Caco-2 (cell line): ENCODE results near the gene GZMH. TPM values are rescaled to one million over a fixed set of nuclear protein-coding genes. Genes with fewer than 3 reads are reported as not detected.

Source experiments
- BruUV-seq: library from RNA; stranded (reverse); fragments of 400-500 nt; replicated peaks from 2 replicates; lab custom pipeline; 2021; lab: Mats Ljungman, UMichigan
- CTCF ChIA-PET: fragments of 300-600 bp; sonication (Branson Sonifier 250); formaldehyde crosslinking; loops from one replicate; lab custom pipeline; 2022; ENCODE audit warnings: antibody characterized with exemption; lab: Charles Lee
- POLR2A ChIA-PET: fragments of 300-600 bp; sonication (Branson Sonifier 250); formaldehyde crosslinking; loops from one replicate; lab custom pipeline; 2022; ENCODE audit warnings: antibody characterized with exemption; lab: Charles Lee
- DNase-seq, 2 experiments: peaks; one replicate each; pipeline versions ENCODE4 v3.0.0 to v3.0.0-alpha.2; 2020 to 2022
- H3K27me3 ChIP-seq: replicated peaks from 2 replicates; pipeline ENCODE4 v1.6.0; 2011; ENCODE audit warnings: low read length; ENCODE audit not compliant: control insufficient read depth, insufficient read depth
- H3K36me3 ChIP-seq: 2 replicates; pipeline ENCODE4 v1.5.1; 2011; ENCODE audit warnings: low read length; ENCODE audit not compliant: control insufficient read depth, insufficient read depth
- H3K4me1 ChIP-seq: fragments of 250-450 bp; sonication (Bioruptor Pico); 2 replicates; pipeline ENCODE4 v1.5.1; 2020; ENCODE audit warnings: mild to moderate bottlenecking
- H3K4me3 ChIP-seq: 2 replicates; pipeline ENCODE4 v1.5.1; 2011; ENCODE audit warnings: low read depth, mild to moderate bottlenecking, control low read depth, low read length
- H3K9me3 ChIP-seq: fragments of 250-450 bp; sonication (Bioruptor Pico); 2 replicates; pipeline ENCODE4 v1.5.1; 2020; ENCODE audit warnings: mild to moderate bottlenecking, moderate library complexity
- H3K27ac Mint-ChIP-seq: one replicate; pipeline ENCODE4 v1.8.0; 2022; ENCODE audit warnings: mixed read lengths; ENCODE audit not compliant: unreplicated experiment
- H3K27me3 Mint-ChIP-seq: one replicate; pipeline ENCODE4 v1.8.0; 2022; ENCODE audit warnings: mixed read lengths; ENCODE audit not compliant: insufficient read depth, unreplicated experiment
- H3K36me3 Mint-ChIP-seq: one replicate; pipeline ENCODE4 v1.8.0; 2022; ENCODE audit warnings: mild to moderate bottlenecking, mixed read lengths; ENCODE audit not compliant: insufficient read depth, unreplicated experiment
- H3K4me1 Mint-ChIP-seq: one replicate; pipeline ENCODE4 v1.8.0; 2022; ENCODE audit warnings: low read depth, mixed read lengths; ENCODE audit not compliant: unreplicated experiment
- H3K4me3 Mint-ChIP-seq: one replicate; pipeline ENCODE4 v1.8.0; 2022; ENCODE audit warnings: mild to moderate bottlenecking, moderate library complexity, mixed read lengths; ENCODE audit not compliant: unreplicated experiment
- H3K9me3 Mint-ChIP-seq: one replicate; pipeline ENCODE4 v1.8.0; 2022; ENCODE audit warnings: mixed read lengths; ENCODE audit not compliant: unreplicated experiment
- CTCF ChIP-seq, 2 experiments: fragments of 200-600 bp in 1 of 2; IDR thresholded peaks; 1 replicate in 1 of 2; 2 replicates in 1 of 2; pipeline versions ENCODE4 v1.5.1 to v1.8.0; 2011 to 2022; ENCODE audit warnings: antibody characterized with exemption in 1 of 2, control low read depth in 1 of 2, inconsistent platforms in 1 of 2, low read depth in 1 of 2, low read length in 1 of 2, mild to moderate bottlenecking in 1 of 2, moderate library complexity in 1 of 2; ENCODE audit not compliant: insufficient read depth in 1 of 2, severe bottlenecking in 1 of 2, unreplicated experiment in 1 of 2
- intact Hi-C: fragments of 100-400 bp; cut with micrococcal nuclease; formaldehyde crosslinking; loops from one replicate; pipeline ENCODE4 v1.10.0; 2022; ENCODE audit not compliant: unreplicated experiment
- total RNA-seq: library from RNA; stranded (reverse); gene quantifications from 2 replicates; pipeline ENCODE4 v1.2.3, GENCODE V29; 2022

Gene GZMH
- total RNA-seq, 1 experiment from 2014 or later: not detected

GRCh38 chr14:24632761-24633160 is 23.3 kb upstream of the GZMH start:
- H3K27me3 Mint-ChIP-seq: peaks cover 2% of the 10 kb centered on the region
- Histone ChIP-seq H3K4me3 (no peak overlapping the region), H3K36me3 (no peaks in the 10 kb centered on the region), H3K9me3 (no peaks in the 10 kb centered on the region), H3K4me1 (no peaks in the 10 kb centered on the region), H3K27me3 (no peaks in the 10 kb centered on the region)
- no peak overlapping the region for H3K27ac Mint-ChIP-seq
- no peaks in the 10 kb centered on the region for H3K4me1 Mint-ChIP-seq
- TF ChIP-seq CTCF (IDR thresholded peaks at IDR 0.05; ENCODE audit: insufficient read depth in 1 of 2, low read depth in 1 of 2, low read length in 1 of 2, severe bottlenecking in 1 of 2, unreplicated experiment in 1 of 2): no peak
- DNase-seq: no peak
- H3K9me3 Mint-ChIP-seq: no peaks in the 10 kb centered on the region
- H3K36me3 Mint-ChIP-seq: no peaks in the 10 kb centered on the region
- POLR2A ChIA-PET: no interaction called here
- BruUV-seq: no TSS peak
- intact Hi-C loops: no loop called here
- CTCF ChIA-PET: no interaction called here
- no peak overlapping the region for H3K4me3 Mint-ChIP-seq

GRCh38 chr14:24632336-24632735 is 22.9 kb upstream of the GZMH start:
- Mint-ChIP-seq H3K4me1 (no peaks in the 10 kb centered on the region), H3K36me3 (no peaks in the 10 kb centered on the region), H3K9me3 (no peaks in the 10 kb centered on the region), H3K27me3 (peaks cover 4% of the 10 kb centered on the region), H3K4me3 (no peak overlapping the region), H3K27ac (no peak overlapping the region)
- ChIA-PET CTCF (no interaction called here), POLR2A (no interaction called here)
- no peak overlapping the region for H3K4me3 ChIP-seq
- no peak for DNase-seq
- intact Hi-C loops: no loop called here
- no peaks in the 10 kb centered on the region for H3K9me3 ChIP-seq
- H3K4me1 ChIP-seq: no peaks in the 10 kb centered on the region
- no peaks in the 10 kb centered on the region for H3K27me3 ChIP-seq
- BruUV-seq: no TSS peak
- TF ChIP-seq CTCF (IDR thresholded peaks at IDR 0.05; ENCODE audit: insufficient read depth in 1 of 2, low read depth in 1 of 2, low read length in 1 of 2, severe bottlenecking in 1 of 2, unreplicated experiment in 1 of 2): no peak
- H3K36me3 ChIP-seq: no peaks in the 10 kb centered on the region

GRCh38 chr14:24631749-24632335 is 22.4 kb upstream of the GZMH start:
- H3K27me3 ChIP-seq: no peaks in the 10 kb centered on the region
- intact Hi-C loops: no loop called here
- CTCF ChIA-PET: no interaction called here
- no peaks in the 10 kb centered on the region for H3K36me3 Mint-ChIP-seq
- TF ChIP-seq CTCF (IDR thresholded peaks at IDR 0.05; ENCODE audit: insufficient read depth in 1 of 2, low read depth in 1 of 2, low read length in 1 of 2, severe bottlenecking in 1 of 2, unreplicated experiment in 1 of 2): no peak
- no TSS peak for BruUV-seq
- H3K4me3 ChIP-seq: no peak overlapping the region
- peaks cover 4% of the 10 kb centered on the region for H3K27me3 Mint-ChIP-seq
- H3K4me1 Mint-ChIP-seq: no peaks in the 10 kb centered on the region
- H3K9me3 Mint-ChIP-seq: no peaks in the 10 kb centered on the region
- no peak overlapping the region for H3K27ac Mint-ChIP-seq
- H3K4me1 ChIP-seq: no peaks in the 10 kb centered on the region
- POLR2A ChIA-PET: no interaction called here
- no peaks in the 10 kb centered on the region for H3K36me3 ChIP-seq
- no peak overlapping the region for H3K4me3 Mint-ChIP-seq
- DNase-seq: no peak
- H3K9me3 ChIP-seq: no peaks in the 10 kb centered on the region
